Endothelial cell of umbilical vein (primary cell): ENCODE measurements around the gene SLC49A4. TPM values are rescaled to one million over a fixed set of nuclear protein-coding genes. Genes with fewer than 3 reads are reported as not detected.

Source experiments
- BruUV-seq: library from RNA; stranded (reverse); fragments of 400-500 nt; replicated peaks from 2 replicates; lab custom pipeline; 2021; lab: Mats Ljungman, UMichigan
- CTCF ChIA-PET: fragments of 300-600, 350-600 bp; sonication (Branson Sonifier 250); formaldehyde crosslinking; loops from one replicate; lab custom pipeline; 2021; ENCODE audit warnings: antibody characterized with exemption, inconsistent platforms; lab: Charles Lee
- POLR2A ChIA-PET: fragments of 300-600, 350-600 bp; sonication (Branson Sonifier 250); formaldehyde crosslinking; loops from one replicate; lab custom pipeline; 2021; ENCODE audit warnings: antibody characterized with exemption, inconsistent platforms; lab: Charles Lee
- DNase-seq: peaks from one replicate; pipeline ENCODE4 v3.0.0-alpha.2; 2011; ENCODE audit warnings: low read depth, low spot score
- FAIRE-seq: peaks from 2 replicates; lab custom pipeline; 2011; peaks lifted over from hg19 to GRCh38; lab: Jason Lieb, UNC
- H2AFZ ChIP-seq: 2 replicates; pipeline ENCODE4 v1.6.0; 2012; ENCODE audit warnings: low read depth, low read length, control low read depth, inconsistent platforms
- H3K27ac ChIP-seq: 2 replicates; pipeline ENCODE4 v1.5.1; 2011; ENCODE audit warnings: low read depth, mild to moderate bottlenecking, control low read depth, low read length, moderate library complexity; ENCODE audit not compliant: insufficient read depth
- H3K27me3 ChIP-seq, 2 experiments: 2 replicates each; pipeline versions ENCODE4 v1.6.0 to v1.6.1; 2011; ENCODE audit warnings: low read length in 2 of 2, mixed read lengths in 1 of 2; ENCODE audit not compliant: control insufficient read depth in 2 of 2, insufficient read depth in 2 of 2
- H3K36me3 ChIP-seq, 2 experiments: 2 replicates in 1 of 2; 3 replicates in 1 of 2; pipeline ENCODE4 v1.5.1; 2011; ENCODE audit warnings: low read length in 2 of 2, mild to moderate bottlenecking in 1 of 2, moderate library complexity in 1 of 2; ENCODE audit not compliant: control insufficient read depth in 2 of 2, insufficient read depth in 2 of 2; ENCODE audit errors: extremely low read depth in 1 of 2
- H3K4me1 ChIP-seq: 3 replicates; pipeline ENCODE4 v1.5.1; 2011; ENCODE audit warnings: mild to moderate bottlenecking, low read length; ENCODE audit not compliant: control insufficient read depth, insufficient read depth; ENCODE audit errors: extremely low read depth
- H3K4me2 ChIP-seq: 2 replicates; pipeline ENCODE4 v1.6.1; 2011; ENCODE audit warnings: low read length, control low read depth, mixed read lengths; ENCODE audit not compliant: insufficient read depth
- H3K4me3 ChIP-seq, 3 experiments: fragments of 200-600 bp in 1 of 3; sonication (generic), shearing (Covaris generic) in 1 of 3; replicated peaks in 1 of 3; 2 replicates each; pipeline ENCODE4 v1.5.1; 2011 to 2016; ENCODE audit warnings: control low read depth in 3 of 3, low read length in 3 of 3, mild to moderate bottlenecking in 2 of 3, inconsistent platforms in 1 of 3, low read depth in 1 of 3, moderate library complexity in 1 of 3; ENCODE audit not compliant: insufficient read depth in 1 of 3
- H3K79me2 ChIP-seq: 2 replicates; pipeline ENCODE4 v1.6.0; 2012; ENCODE audit warnings: low read length, inconsistent platforms; ENCODE audit not compliant: control insufficient read depth, insufficient read depth
- H3K9ac ChIP-seq: replicated peaks from 2 replicates; pipeline ENCODE3; 2011; ENCODE audit warnings: low read length, control low read depth; ENCODE audit not compliant: insufficient read depth; ENCODE audit errors: extremely low read depth
- H3K9me1 ChIP-seq: replicated peaks from 3 replicates; pipeline ENCODE4 v1.6.0; 2011; ENCODE audit warnings: mild to moderate bottlenecking, low read length; ENCODE audit not compliant: control insufficient read depth, insufficient read depth; ENCODE audit errors: extremely low read depth
- H3K9me3 ChIP-seq: replicated peaks from 2 replicates; pipeline ENCODE4 v1.5.1; 2012; ENCODE audit warnings: low read length, inconsistent platforms; ENCODE audit not compliant: control insufficient read depth, insufficient read depth
- H4K20me1 ChIP-seq: replicated peaks from 2 replicates; pipeline ENCODE3; 2011; ENCODE audit warnings: mild to moderate bottlenecking, low read length; ENCODE audit not compliant: control insufficient read depth, insufficient read depth; ENCODE audit errors: extremely low read depth
- EZH2 ChIP-seq: IDR thresholded peaks from 2 replicates; pipeline ENCODE4 v1.6.1; 2012; ENCODE audit warnings: borderline replicate concordance, low read depth, mild to moderate bottlenecking, moderate library complexity, low read length, inconsistent platforms; ENCODE audit not compliant: severe bottlenecking
- FOS ChIP-seq: IDR thresholded peaks from 2 replicates; pipeline ENCODE4 v1.6.1; 2011; ENCODE audit warnings: mild to moderate bottlenecking, low read length, moderate library complexity, borderline replicate concordance; ENCODE audit not compliant: insufficient read depth
- GATA2 ChIP-seq: IDR thresholded peaks from 2 replicates; pipeline ENCODE4 v1.7.0; 2011; ENCODE audit warnings: low read depth, mild to moderate bottlenecking, moderate library complexity, mixed read lengths, low read length; ENCODE audit not compliant: insufficient read length, insufficient read depth
- JUN ChIP-seq: IDR thresholded peaks from 2 replicates; pipeline ENCODE4 v1.6.1; 2011; ENCODE audit warnings: borderline replicate concordance, low read depth; ENCODE audit not compliant: insufficient read length, insufficient read depth
- MAX ChIP-seq: IDR thresholded peaks from 2 replicates; pipeline ENCODE4 v1.6.1; 2011; ENCODE audit not compliant: insufficient read depth, insufficient read length
- MYC ChIP-seq: IDR thresholded peaks from one replicate; pipeline ENCODE4 v1.6.1; 2011; ENCODE audit warnings: mild to moderate bottlenecking, low read depth, low read length
- POLR2A ChIP-seq: IDR thresholded peaks from 2 replicates; pipeline ENCODE4 v1.6.1; 2012; ENCODE audit warnings: low read depth, mild to moderate bottlenecking, control low read depth, low read length
- POLR2AphosphoS5 ChIP-seq: IDR thresholded peaks from 2 replicates; pipeline ENCODE4 v1.6.1; 2012; ENCODE audit warnings: low read depth, mild to moderate bottlenecking, control low read depth, low read length, moderate library complexity; ENCODE audit not compliant: insufficient read depth
- dilution Hi-C: fragments of 300-500 bp; cut with MboI; formaldehyde crosslinking; loops from one replicate; pipeline ENCODE4 v1.15.0; 2019; ENCODE audit warnings: low sequenced_read_pairs; ENCODE audit not compliant: extremely low pct_ligation_motif_present
- intact Hi-C: fragments of 100-400 bp; cut with micrococcal nuclease; formaldehyde crosslinking; loops from one replicate; pipeline ENCODE4 v1.10.0; 2022
- polyA plus RNA-seq, 4 experiments: library from polyadenylated mRNA; depleted of rRNA in 3 of 4; stranded (reverse) in 3 of 4; unstranded in 1 of 4; fragments of >200 nt; gene quantifications; 2 replicates each; pipeline versions ENCODE4 v1.2.1 to v1.2.3, GENCODE V29; 2011 to 2012; ENCODE audit warnings: missing spikeins in 1 of 4
- total RNA-seq: library from RNA; stranded (reverse); gene quantifications from 2 replicates; pipeline ENCODE4 v1.2.3, GENCODE V29; 2021
- TF ChIP-seq, protein P1 (sequence below), 2 donors: IDR thresholded peaks; 1 replicate in 1 of 2; 2 replicates in 1 of 2; pipeline ENCODE4 v1.5.1; 2011; ENCODE audit warnings: low read length in 2 of 2, mild to moderate bottlenecking in 2 of 2, moderate library complexity in 2 of 2, control low read depth in 1 of 2, inconsistent platforms in 1 of 2, low read depth in 1 of 2; ENCODE audit not compliant: insufficient read depth in 1 of 2; ENCODE audit errors: extremely low read depth in 1 of 2

Gene SLC49A4
- total and polyA plus RNA-seq, 2 donors (not counting 3 experiments of a cell fraction or from before 2014, with no cell fraction given) = 10.9 to 11.6 TPM

DNA sequence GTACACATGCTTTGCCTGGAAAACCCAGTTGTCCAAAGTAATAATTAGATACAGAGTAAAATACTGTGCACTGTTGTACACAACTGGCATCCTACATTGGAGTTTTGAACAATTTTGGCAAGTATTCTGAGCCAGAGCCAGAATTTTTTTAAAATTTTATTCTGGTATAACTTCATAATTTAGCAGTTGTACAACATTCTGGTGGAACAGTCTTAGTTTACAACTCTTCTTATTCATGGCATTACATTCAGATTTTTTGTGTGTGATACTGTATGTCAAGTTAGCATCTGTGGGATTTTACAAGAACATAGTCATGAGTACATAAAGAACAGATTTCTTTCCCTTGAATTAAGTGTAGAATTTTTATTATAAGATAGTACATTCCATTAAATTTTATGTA lies 67.5 kb downstream of the SLC49A4 start:
- CTCF ChIA-PET = interaction anchor here (1.1 kb wide), 1 partner anchor 14 kb away, joined by 3 read pairs; no protein-coding TSS in a partner anchor

More for the DNA sequence above, 67.5 kb downstream of the SLC49A4 start:
- no peaks in the 10 kb centered on the region for H3K79me2 ChIP-seq
- H3K4me1 ChIP-seq = no peaks in the 10 kb centered on the region
- no peak overlapping the region for H3K9ac ChIP-seq
- no peak overlapping the region for H3K27ac ChIP-seq
- DNase-seq (no peak), FAIRE-seq (no peak)
- no peaks in the 10 kb centered on the region for H3K9me1 ChIP-seq
- H3K4me2 ChIP-seq = no peak overlapping the region
- H2AFZ ChIP-seq = no peak overlapping the region
- no peaks in the 10 kb centered on the region for H3K36me3 ChIP-seq
- TF ChIP-seq EZH2 (no peak), FOS (no peak), MAX (no peak), POLR2AphosphoS5 (no peak), POLR2A (no peak), JUN (no peak), MYC (no peak), GATA2 (no peak)
- TF ChIP-seq, protein P1, sequence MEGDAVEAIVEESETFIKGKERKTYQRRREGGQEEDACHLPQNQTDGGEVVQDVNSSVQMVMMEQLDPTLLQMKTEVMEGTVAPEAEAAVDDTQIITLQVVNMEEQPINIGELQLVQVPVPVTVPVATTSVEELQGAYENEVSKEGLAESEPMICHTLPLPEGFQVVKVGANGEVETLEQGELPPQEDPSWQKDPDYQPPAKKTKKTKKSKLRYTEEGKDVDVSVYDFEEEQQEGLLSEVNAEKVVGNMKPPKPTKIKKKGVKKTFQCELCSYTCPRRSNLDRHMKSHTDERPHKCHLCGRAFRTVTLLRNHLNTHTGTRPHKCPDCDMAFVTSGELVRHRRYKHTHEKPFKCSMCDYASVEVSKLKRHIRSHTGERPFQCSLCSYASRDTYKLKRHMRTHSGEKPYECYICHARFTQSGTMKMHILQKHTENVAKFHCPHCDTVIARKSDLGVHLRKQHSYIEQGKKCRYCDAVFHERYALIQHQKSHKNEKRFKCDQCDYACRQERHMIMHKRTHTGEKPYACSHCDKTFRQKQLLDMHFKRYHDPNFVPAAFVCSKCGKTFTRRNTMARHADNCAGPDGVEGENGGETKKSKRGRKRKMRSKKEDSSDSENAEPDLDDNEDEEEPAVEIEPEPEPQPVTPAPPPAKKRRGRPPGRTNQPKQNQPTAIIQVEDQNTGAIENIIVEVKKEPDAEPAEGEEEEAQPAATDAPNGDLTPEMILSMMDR (IDR thresholded peaks at IDR 0.05; ENCODE audit: extremely low read depth in 1 of 2, insufficient read depth in 1 of 2, low read depth in 1 of 2, low read length in 2 of 2) = no peak
- POLR2A ChIA-PET = no interaction called here
- no peak overlapping the region for H3K4me3 ChIP-seq
- no peaks in the 10 kb centered on the region for H3K27me3 ChIP-seq
- dilution Hi-C loops = no loop called here
- BruUV-seq = no TSS peak
- no peaks in the 10 kb centered on the region for H4K20me1 ChIP-seq
- intact Hi-C loops = no loop called here
- no peaks in the 10 kb centered on the region for H3K9me3 ChIP-seq
